ENCODE data around the gene GORASP2.

GORASP2 gene

DNA sequence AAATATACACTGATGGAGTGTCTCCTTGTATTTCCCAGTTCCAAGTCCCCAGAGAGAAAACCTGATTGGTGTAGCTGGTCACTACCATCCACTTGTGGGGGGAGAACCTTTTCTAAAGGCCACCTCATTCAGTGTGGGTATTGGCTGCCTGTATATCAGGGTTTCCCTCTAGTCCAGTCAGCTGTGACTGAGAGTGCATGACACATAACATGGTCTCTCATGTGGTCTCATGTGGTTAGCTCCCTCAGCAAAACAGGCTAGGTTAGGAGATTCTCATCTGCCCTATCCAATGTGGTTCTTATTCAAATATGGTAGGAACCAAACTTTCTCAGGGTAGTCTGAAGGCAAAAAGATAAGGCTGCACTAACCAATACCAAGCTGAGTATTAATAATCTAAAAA is 4.1 kb upstream of the GORASP2 start:
- DNase-seq: no peak

DNA sequence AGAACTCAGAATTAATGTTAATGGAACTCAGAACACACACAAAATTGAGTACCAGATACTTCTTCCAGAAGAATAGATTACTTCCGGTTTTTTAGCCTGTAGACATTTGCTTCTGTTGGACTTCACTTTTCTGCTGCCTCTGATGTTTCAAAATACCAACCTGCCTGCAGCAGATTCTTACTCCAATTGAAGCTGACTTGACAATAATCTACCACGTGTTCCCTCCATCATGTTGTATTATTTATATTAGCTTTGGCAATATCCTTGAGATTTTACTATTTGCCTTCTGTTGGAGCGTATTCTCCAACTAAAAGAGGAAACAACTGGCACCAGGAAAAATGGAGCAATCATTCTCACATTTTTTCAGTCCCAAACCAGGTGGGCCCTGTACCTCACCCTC is 3.1 kb upstream of the GORASP2 start:
- no peak for DNase-seq

DNA sequence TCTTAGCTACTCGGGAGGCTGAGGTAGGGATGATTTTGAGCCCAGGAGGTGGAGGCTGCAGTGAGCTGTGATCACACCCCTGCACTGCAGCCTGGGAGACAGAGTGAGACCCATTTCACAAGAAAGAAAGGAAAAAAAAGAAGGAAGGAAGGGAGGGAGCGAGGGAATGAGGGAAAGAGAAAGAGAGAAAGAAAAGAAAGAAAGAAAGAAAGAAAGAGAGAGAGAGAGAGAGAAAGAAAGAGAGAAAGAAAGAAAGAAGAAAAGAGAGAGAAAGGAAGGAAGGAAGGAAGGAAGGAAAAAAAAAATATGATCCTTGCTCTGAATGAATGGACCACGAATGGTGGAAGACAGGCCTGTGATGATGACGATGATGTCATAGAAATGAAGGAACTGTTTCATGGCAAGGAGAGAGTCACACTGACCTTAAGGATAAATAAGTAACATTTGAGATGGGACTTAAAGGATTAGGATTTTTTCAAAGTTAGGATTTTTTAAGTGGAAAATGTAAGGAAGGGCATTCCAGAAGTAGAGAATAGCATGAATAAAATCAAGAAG is 2.2 kb upstream of the GORASP2 start:
- DNase-seq: no peak

DNA sequence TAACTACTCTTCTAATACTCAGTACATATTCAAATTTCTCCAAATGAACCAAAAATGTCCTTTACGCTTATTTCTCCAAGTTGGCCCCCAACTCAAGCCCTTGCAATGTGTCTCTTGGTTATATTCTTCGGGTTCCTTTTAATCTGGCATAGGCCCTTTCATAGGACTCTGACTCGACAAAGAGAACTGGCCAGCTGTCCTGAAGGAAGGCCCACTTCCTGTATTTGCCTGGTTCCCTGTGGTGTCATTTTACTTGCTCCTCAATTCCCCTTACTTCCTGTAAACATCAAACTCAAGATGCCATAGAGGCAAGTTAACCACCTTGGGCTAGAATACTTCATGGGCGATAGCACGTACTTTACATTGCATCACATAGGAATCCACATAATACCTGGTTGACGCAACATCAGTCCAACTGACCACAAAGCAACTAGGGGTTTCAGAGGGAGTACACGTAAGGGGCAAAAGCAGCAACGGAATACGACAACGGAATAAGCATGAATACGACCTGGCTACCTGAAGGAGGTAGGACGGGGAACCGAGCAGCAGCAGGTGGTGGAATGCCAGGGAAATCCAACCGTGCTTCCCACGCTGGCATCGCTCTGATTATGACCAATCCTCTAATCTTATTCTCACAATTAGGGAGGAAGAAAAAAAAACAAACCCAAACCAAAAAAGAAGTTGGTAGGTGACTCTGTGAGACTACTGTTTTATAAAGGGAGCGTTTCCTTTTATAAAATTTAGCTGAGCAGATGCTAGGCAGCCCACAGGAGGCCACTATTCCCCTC is 823 bp upstream of the GORASP2 start:
- DNase-seq: peak; percentile 38

DNA sequence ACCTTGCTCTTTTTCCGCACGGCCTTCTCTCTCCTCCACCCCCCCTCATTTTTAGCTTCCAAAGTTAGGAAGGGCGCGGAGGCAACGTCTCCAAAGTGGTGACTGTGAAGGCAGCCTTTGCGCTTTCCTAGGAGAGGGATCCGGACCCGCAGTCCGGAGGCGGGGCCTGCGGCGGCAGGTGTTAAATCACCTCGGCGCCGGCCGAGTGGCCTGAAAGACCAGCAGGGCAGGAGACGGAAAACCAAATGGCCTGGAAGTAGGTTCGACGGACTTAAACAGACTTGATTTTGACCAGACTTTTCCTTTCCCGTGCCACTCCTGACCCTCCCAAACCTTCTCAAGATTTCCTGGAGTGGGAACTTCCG is 615 bp downstream of the GORASP2 start:
- DNase-seq: peak; percentile 40

DNA sequence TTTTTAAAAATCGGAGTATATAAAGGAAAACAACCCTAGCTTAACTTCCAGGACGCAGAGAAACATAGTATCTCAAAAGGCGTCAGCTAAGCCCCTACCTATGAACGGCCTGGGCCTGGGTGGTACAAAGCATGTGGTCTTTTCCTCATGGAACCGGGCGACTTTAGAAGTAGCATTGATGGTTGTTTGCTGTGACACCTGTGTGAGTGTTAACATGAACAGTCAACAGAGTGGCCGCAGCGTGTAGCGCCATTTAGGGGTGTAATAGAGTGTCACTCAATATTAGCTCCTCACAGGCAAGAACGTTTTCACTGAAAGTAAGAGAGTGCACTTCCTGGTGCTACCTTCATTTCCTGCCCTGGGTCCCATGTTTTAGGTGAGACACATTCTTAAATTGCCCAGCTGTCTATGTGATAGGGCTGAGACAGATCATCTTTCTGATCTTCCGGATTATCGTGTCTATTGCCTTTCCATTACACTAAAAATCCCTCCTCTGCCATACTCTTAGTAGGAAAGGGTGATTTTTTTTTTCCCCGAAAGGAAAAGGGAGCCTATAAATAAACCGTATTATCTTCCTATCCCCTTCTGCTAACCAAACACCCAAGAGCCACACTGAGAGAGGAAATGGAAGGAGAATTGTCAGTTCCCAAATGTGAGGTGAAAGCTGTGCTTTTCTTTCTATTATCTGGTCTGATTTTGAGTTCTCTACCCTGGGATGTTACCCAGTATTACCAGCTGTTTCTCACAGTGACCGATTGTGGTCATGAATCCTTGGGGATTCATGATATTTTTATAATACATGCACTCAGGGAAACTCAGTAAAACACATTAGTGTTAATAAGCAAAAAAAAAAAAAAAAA is 1.3 kb downstream of the GORASP2 start:
- peak; percentile 33 for DNase-seq

DNA sequence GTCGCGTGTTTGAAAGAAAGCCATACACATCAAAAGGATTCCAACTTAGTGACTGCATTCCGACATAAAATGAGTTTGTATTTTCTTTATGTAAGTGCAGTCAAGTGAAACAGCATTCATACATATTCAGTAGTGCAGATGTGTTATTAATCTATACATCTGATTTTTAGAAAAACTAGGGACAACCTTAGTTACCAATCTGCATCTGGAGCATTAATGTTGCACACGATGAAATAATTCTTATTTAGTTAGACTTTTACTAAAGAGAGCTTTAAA is 1.9 kb downstream of the GORASP2 start:
- no peak for DNase-seq

DNA sequence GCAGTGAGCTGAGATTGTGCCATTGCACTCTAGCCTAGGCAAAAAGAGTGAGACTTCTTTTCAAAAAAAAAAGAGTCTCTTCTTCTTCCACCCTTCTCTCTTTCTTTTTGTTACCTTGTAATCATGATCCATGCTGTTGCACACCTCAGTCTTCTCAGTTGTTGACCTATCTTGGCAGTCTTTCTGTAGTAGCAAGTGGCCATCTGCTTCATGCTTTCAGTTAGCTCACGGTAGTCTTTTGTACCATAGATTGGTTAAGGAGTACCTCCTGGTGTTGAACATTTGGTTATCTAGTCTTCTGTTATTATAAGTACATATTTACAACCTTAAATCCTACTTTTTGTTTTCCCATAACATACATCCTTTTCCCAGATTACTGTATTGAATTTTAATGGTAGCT is 3.1 kb downstream of the GORASP2 start:
- no peak for DNase-seq

DNA sequence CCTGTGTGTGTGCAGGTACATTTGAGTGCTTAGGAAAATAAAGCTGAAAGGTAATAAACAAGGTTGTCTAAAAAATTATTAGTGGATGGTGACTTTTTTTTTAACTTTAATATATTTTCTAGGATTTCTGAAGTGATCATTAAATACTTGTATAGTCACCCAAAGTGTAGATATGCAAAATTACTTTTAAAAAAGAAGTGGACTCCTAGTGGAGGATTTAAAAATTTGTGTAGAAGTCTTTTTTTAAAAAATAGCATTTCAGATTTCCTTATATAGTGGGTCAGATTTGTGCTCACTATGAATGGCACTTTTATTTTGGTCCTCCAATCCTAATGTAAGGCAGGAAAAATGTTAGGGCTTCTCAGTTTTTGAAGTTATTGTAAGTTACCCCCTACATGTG is 3.9 kb downstream of the GORASP2 start:
- DNase-seq: no peak

DNA sequence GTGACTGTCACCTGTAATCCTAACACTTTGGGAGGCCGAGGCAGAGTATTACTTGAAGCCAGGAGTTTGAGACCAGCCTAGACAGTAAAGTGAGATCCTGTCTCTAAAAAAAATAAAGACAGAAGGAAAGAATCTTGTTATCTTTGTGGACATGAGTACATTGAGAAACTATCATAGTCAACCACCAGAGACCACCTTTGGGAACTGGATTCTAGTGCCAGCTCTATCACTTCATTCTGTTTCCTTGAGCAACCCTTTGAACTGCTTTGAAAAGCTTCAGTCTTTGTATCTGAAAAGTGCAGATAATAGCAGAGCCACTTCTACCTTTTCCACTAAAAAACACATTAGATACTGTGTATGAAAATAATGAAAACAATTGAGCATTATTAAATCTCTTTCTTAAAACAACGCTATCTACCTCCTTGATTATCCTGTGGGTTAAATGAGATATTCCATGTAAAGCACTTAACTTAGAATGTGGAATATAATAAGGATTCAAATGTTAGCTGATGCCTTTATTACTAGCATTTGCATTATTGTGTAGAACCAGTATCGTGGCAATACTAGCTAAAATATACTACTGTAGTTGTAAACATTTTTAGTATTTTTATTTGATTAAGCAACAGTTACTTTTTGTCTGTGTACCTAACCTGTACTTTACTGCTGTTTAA is 8.8 kb downstream of the GORASP2 start:
- DNase-seq: no peak

DNA sequence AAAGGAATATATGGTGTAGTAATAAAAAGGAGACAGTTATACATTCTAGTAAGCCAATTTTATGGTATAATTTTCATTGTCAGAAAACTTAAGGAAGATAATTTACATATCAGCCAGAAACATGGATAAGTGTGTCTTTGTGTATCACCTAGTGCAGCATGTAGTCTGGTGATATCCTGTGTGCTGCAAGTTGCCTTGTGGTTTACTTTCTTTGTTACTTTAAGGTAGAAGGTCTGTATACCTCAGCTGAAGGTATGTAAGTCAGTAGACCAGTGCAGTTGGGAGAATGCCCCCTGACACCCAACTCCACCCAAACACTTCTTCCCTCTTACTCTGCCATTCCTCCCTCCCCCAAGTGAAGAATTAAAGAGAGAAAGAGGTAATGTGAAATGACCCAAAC is 11.0 kb downstream of the GORASP2 start:
- no peak for DNase-seq

DNA sequence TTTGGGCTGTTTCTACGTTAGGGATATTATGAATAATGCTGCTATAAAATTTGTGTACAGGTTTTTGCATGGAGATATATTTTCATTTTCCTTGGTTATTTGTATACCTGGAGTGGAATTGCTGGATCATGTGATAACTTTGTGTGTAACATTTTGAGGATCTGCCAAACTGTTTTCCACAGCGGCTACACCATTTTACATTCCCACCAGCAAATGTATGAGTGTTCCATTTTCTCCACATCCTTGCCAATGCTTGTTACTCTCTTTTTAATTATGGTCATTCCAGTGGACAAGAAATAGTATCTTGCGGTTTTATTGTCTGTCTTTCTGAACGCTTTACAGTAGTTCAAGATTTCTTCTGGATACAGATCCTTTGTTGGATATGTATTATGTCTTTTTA is 13.6 kb downstream of the GORASP2 start:
- no peak for DNase-seq

DNA sequence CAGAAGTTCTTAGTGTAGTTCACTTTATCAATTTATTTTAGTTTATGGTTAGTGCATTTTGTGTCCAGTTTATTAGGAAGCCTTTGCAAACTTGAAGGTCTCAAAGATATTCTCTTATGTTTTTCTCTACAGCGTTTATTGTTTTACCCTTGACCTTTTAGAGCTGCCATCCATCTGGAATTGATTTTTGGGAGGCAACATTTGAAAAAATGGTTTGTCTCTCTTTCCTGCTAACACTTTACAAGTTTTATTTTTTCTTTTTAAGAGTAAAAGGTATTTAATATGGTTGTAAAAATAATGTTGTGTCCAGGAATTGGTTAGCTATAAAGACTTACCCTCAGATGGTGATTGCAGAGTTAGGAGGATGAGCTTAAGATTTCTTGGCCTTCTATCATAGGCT is 14.0 kb downstream of the GORASP2 start:
- no peak for DNase-seq

DNA sequence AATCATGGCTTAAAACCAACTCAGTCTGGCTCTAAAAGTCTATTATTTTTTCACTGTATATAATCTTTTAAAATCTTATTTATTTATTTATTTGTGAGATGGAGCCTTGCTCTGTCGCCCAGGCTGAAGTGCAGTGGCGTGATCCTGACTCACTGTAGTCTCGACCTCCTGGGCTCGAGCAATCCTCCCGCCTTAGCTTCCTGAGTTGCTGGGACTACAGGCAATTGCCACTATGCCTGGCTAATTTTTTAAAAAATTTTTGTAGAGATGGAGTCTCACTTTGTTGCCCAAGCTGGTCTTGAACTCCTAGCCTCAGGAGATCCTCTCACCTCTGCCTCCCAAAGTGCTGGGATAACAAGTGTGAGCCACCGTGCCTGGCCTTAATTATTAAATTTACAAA is 14.5 kb downstream of the GORASP2 start:
- no peak for DNase-seq

DNA sequence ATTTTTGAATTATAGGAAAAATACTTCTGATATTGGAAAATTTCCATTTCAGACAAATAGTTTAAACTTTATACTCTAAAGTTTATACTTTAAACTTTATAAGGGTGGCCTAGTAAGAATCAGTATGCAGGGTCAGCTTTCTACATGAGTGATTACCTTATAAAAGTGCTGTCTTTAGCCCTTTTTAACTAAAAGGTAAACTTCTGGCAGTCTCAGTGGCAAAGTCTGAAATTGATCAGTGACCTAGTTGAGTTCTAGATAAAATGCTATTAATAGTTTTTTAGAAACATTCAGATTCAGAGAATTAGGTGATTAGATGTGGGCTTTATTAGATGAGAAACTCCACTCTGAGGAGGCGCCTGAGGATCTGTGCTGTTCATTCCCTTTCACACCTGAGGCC is 15.5 kb downstream of the GORASP2 start:
- DNase-seq: no peak

DNA sequence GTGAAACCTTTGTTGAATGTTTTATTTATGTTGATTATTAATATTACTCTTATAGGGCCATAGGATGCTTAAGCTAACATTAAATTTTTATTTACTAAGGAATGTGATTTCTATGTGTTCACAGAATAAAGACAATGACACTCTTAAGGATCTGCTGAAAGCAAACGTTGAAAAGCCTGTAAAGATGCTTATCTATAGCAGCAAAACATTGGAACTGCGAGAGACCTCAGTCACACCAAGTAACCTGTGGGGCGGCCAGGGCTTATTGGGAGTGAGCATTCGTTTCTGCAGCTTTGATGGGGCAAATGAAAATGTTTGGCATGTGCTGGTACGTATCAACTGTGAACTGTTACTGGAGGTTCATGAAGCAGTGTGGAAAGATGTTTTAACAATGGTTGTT is 20.4 kb downstream of the GORASP2 start:
- no peak for DNase-seq

DNA sequence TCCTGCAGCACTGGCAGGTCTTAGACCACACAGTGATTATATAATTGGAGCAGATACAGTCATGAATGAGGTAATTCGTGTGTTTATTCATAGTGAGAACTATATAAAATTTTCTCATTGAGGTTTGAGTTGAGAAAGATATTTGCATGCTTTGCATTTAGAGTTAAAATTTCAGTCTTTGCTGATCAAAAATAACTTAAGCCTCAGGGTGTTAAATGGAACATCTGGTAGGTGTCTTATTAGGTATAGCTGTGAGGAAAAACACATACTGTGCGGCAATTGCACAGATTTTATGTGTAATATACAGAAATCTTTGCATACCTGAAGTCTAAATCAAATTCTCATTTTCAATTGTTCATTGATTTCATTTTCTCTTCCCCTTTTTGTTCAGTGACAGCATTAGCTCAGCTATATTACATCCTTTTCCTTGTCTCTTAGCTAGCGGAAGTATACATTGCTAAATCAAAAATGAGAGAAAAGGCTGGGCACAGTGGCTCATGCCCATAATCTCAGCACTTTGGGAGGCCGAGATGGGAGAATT is 21.2 kb downstream of the GORASP2 start:
- peak; percentile 89 for DNase-seq

DNA sequence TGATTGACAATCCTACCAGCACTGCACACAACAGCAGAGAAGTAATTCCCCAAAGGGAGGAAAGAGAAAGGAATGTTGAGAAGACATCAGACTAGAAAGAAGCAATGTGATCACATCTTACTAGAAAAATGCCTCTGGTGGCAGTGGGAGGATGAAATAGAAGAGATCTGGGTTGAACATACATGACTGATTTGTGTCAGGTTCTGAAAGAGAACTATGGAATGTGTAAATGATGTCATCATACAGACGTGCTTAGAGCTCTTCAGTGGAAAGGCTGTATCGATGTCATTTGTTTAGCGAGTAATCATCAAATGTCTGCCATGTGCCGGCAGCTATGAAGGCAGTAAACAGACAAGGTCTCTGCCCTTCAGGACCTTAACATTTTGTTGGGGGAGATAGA is 24.9 kb downstream of the GORASP2 start:
- no peak for DNase-seq

DNA sequence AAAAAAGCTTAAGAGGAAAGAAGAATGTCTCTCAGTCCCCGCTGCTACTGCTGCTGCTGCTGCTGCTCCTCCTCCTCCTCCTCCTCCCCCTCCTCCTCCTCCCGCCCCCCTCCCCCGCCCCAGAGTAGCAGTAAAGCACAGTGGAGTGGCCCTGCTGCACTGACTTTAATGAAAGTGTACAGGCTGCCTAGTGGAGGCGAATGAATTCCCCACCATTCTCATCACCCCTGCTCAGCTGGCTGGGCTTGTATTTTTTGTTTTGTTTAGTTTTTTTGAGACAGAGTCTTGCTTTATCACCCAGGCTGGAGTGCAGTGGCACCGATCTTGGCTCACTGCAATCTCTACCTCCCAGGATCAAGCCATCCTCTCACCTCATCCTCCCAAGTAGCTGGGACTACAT is 34.3 kb downstream of the GORASP2 start:
- DNase-seq: no peak

DNA sequence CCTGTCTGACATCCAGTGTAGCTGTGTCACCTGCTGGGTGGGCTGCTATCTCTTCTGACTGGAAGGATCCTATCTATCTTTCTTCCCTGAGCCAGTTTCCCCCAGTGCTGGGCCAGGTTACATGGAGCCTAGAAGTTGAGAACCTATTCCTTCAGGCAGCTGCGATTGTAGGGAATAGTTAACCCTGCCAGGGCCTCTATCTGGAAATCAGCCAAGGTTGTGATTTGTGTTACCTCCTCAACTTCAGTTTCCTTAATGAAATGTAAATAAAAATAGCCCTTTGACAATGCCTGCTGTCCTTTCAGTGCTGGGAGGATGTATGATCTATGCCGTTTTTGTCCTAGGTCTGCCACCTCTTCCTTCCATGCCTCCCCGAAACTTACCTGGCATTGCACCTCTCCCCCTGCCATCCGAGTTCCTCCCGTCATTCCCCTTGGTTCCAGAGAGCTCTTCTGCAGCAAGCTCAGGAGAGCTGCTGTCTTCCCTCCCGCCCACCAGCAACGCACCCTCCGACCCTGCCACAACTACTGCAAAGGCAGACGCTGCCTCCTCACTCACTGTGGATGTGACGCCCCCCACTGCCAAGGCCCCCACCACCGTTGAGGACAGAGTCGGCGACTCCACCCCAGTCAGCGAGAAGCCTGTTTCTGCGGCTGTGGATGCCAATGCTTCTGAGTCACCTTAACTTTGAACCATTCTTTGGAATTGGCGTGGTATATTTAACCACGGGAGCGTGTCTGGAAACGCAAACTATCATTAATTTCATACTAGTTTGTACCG is 36.6 kb downstream of the GORASP2 start:
- DNase-seq: no peak

DNA sequence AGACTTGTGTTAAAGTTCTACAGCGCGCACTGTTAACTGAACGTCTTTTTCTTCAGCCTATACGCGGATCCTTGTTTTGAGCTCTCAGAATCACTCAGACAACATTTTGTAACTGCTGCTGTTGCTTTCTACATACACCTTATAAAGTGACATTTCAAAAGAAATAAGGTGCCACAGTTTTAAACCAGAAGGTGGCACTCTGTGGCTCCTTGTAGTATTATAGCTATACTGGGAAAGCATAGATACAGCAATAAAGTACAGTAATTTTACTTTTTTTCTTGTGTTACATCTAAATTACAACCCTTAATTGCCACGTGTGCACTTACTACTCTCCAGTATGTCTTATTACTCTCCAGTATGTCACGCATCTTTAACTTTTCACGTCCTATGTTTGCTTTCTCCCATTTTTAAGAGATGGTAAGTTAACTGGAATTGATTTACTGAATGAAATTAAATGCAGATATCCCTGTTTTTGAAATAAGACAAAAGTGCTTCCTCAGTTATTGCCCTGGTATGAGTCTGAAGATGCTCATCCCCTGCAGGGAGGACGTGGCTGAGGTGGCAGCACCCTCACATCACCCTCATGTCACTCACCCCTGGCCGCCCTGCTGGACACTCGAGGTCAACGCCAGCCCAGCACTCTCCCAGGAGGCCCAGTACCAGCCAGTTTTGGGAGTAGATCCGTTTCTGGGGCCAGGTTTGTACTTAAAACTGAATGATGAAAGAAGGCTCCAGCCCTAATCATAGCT is 37.8 kb downstream of the GORASP2 start:
- DNase-seq: no peak

DNA sequence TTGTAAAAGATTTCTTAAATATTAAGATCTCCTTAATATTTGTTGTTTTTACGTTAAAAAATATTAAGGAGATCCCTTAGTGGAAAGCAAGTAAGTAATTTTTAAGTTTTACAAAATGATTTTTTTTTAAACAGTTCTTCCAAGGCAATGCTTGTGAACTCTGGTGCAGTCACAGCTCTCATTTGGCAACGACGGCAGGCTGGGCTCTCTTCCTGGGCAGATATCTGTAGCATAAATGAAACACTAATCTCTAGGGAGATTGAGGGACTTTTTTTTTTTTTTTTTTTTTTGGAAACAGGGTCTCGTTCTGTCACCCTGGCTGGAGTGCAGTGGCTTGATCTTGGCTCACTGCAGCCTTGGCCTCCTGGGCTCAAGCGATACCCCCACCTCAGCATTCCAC is 38.5 kb downstream of the GORASP2 start:
- no peak for DNase-seq

Data from inflammatory macrophage treated with lipopolysaccharide for 4 hours (primary cell).